H1 (cell line): ENCODE results near the gene TMX2.

ENCODE experiments used
- EP300 ChIP-seq, 2 experiments: IDR thresholded peaks; 1 replicate in 1 of 2; 2 replicates in 1 of 2; pipeline ENCODE4 v1.6.1; 2011 to 2012; ENCODE audit warnings: low read depth in 2 of 2, low read length in 2 of 2, mild to moderate bottlenecking in 2 of 2, borderline replicate concordance in 1 of 2, inconsistent platforms in 1 of 2, moderate library complexity in 1 of 2
- EZH2 ChIP-seq: fragments of 200-600 bp; sonication (generic); IDR thresholded peaks from 2 replicates; pipeline ENCODE4 v1.7.1; 2012; ENCODE audit warnings: low read depth, mild to moderate bottlenecking, moderate library complexity, low read length, inconsistent platforms; ENCODE audit not compliant: severe bottlenecking
- GABPA ChIP-seq: IDR thresholded peaks from 2 replicates; pipeline ENCODE4 v1.6.1; 2011; ENCODE audit warnings: mild to moderate bottlenecking, low read length, moderate library complexity, borderline replicate concordance; ENCODE audit not compliant: insufficient read depth
- HDAC6 ChIP-seq: IDR thresholded peaks from one replicate; pipeline ENCODE4 v1.7.1; 2012; ENCODE audit warnings: low read depth, mild to moderate bottlenecking, inconsistent platforms, low read length, moderate library complexity
- NANOG ChIP-seq: IDR thresholded peaks from 2 replicates; pipeline ENCODE4 v1.6.1; 2011; ENCODE audit warnings: low read length, low read depth, mild to moderate bottlenecking, inconsistent platforms; ENCODE audit not compliant: insufficient read depth, poor library complexity, severe bottlenecking
- POLR2A ChIP-seq, 2 experiments: IDR thresholded peaks; 1 replicate in 1 of 2; 2 replicates in 1 of 2; pipeline ENCODE4 v1.6.1; 2011; ENCODE audit warnings: low read depth in 2 of 2, low read length in 2 of 2, mild to moderate bottlenecking in 2 of 2; ENCODE audit errors: control extremely low read depth in 1 of 2
- SP1 ChIP-seq: IDR thresholded peaks from 2 replicates; pipeline ENCODE4 v1.6.1; 2011; ENCODE audit warnings: low read depth, low read length
- SP4 ChIP-seq: IDR thresholded peaks from 2 replicates; pipeline ENCODE4 v1.6.1; 2012; ENCODE audit warnings: low read length, inconsistent platforms
- TAF1 ChIP-seq: IDR thresholded peaks from 2 replicates; pipeline ENCODE4 v1.6.1; 2011; ENCODE audit warnings: mild to moderate bottlenecking, low read depth, low read length
- TCF12 ChIP-seq: IDR thresholded peaks from 2 replicates; pipeline ENCODE4 v1.6.1; 2011; ENCODE audit warnings: low read depth, mild to moderate bottlenecking, low read length
- ZNF274 ChIP-seq: IDR thresholded peaks from 2 replicates; pipeline ENCODE4 v1.7.0; 2012; ENCODE audit warnings: low read length, borderline replicate concordance; ENCODE audit errors: extremely low read depth
- TF ChIP-seq, protein P1 (sequence below), 3 experiments: IDR thresholded peaks; 1 replicate in 2 of 3; 2 replicates in 1 of 3; pipeline versions ENCODE4 v1.5.1 to v1.6.1; 2011; ENCODE audit warnings: low read length in 3 of 3, mild to moderate bottlenecking in 3 of 3, inconsistent platforms in 2 of 3, low read depth in 1 of 3, moderate library complexity in 1 of 3; ENCODE audit not compliant: insufficient read depth in 1 of 3; ENCODE audit errors: control extremely low read depth in 1 of 3
- TF ChIP-seq, protein P2 (sequence below): IDR thresholded peaks from 2 replicates; pipeline ENCODE4 v1.6.1; 2011; ENCODE audit warnings: low read length, improper control_type of control experiment

DNA sequence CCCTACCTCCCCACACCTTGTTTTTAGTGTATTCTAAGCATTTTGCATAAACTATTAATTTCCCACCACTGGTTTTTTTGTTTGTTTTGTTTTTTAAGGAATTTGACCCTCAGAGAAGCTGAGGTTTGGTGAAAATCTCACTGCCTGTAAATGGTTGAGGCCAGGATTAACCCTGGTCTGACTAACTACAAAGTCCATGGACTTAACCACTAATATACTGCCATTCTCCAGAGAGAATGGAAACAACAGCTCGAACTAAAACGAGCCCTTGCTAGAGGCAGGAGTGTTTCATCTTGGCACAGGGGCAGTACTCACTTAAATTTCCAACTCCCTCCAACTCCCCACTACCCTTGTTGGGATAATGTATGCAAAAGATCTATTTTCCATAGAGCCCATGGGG lies 52.2 kb downstream of the TMX2 start:
- TF ChIP-seq ZNF274 (no peak), TAF1 (no peak), SP4 (no peak), EZH2 (no peak), HDAC6 (no peak), NANOG (no peak), SP1 (no peak), POLR2A (IDR thresholded peaks at IDR 0.05; ENCODE audit: control extremely low read depth in 1 of 2, low read depth in 2 of 2, low read length in 2 of 2) (no peak), TCF12 (no peak), GABPA (no peak), EP300 (IDR thresholded peaks at IDR 0.05; ENCODE audit: borderline replicate concordance in 1 of 2, low read depth in 2 of 2, low read length in 2 of 2) (no peak)
- TF ChIP-seq, protein P1, sequence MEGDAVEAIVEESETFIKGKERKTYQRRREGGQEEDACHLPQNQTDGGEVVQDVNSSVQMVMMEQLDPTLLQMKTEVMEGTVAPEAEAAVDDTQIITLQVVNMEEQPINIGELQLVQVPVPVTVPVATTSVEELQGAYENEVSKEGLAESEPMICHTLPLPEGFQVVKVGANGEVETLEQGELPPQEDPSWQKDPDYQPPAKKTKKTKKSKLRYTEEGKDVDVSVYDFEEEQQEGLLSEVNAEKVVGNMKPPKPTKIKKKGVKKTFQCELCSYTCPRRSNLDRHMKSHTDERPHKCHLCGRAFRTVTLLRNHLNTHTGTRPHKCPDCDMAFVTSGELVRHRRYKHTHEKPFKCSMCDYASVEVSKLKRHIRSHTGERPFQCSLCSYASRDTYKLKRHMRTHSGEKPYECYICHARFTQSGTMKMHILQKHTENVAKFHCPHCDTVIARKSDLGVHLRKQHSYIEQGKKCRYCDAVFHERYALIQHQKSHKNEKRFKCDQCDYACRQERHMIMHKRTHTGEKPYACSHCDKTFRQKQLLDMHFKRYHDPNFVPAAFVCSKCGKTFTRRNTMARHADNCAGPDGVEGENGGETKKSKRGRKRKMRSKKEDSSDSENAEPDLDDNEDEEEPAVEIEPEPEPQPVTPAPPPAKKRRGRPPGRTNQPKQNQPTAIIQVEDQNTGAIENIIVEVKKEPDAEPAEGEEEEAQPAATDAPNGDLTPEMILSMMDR (IDR thresholded peaks at IDR 0.05; ENCODE audit: control extremely low read depth in 1 of 3, insufficient read depth in 1 of 3, low read depth in 1 of 3, low read length in 3 of 3), result no peak
- TF ChIP-seq, protein P2, sequence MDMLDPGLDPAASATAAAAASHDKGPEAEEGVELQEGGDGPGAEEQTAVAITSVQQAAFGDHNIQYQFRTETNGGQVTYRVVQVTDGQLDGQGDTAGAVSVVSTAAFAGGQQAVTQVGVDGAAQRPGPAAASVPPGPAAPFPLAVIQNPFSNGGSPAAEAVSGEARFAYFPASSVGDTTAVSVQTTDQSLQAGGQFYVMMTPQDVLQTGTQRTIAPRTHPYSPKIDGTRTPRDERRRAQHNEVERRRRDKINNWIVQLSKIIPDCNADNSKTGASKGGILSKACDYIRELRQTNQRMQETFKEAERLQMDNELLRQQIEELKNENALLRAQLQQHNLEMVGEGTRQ, result no peak
